Fibroblast of lung (primary cell): ENCODE data around the gene GPX1.

Experiments used
- EZH2 ChIP-seq: IDR thresholded peaks from 2 replicates; pipeline ENCODE4 v1.5.1; 2012; ENCODE audit warnings: low read length, control low read depth, mild to moderate bottlenecking; ENCODE audit errors: missing control alignments
- TF ChIP-seq, protein P1 (sequence below), 2 donors: IDR thresholded peaks in 1 of 2; conservative IDR thresholded peaks in 1 of 2; 1 replicate in 1 of 2; 2 replicates in 1 of 2; pipeline ENCODE4 v1.5.1; 2011 to 2012; ENCODE audit warnings: low read length in 2 of 2, control low read depth in 1 of 2, inconsistent platforms in 1 of 2, low read depth in 1 of 2, mild to moderate bottlenecking in 1 of 2

DNA sequence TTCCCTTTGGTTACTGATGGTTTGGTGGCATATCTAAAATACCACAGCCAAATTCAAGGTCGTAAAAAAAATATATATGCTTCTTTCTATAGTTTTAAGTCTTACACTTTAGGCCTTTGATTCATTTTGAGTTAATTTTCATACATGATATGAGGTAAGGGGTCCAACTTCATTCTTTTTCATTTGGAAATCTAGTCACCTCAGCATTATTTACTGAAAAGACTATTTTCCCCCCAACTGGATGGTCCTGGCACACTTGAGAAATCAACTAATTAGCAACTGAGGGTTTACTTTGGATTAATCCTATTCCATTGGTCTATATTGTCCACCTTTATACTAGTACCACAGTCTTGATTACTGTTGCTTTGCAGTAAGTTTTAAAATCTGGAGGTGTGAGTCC is 27.5 kb upstream of the GPX1 start:
- TF ChIP-seq, protein P1, sequence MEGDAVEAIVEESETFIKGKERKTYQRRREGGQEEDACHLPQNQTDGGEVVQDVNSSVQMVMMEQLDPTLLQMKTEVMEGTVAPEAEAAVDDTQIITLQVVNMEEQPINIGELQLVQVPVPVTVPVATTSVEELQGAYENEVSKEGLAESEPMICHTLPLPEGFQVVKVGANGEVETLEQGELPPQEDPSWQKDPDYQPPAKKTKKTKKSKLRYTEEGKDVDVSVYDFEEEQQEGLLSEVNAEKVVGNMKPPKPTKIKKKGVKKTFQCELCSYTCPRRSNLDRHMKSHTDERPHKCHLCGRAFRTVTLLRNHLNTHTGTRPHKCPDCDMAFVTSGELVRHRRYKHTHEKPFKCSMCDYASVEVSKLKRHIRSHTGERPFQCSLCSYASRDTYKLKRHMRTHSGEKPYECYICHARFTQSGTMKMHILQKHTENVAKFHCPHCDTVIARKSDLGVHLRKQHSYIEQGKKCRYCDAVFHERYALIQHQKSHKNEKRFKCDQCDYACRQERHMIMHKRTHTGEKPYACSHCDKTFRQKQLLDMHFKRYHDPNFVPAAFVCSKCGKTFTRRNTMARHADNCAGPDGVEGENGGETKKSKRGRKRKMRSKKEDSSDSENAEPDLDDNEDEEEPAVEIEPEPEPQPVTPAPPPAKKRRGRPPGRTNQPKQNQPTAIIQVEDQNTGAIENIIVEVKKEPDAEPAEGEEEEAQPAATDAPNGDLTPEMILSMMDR (conservative IDR thresholded peaks at IDR 0.05 in 1 of 2, IDR thresholded peaks at IDR 0.05 in 1 of 2; ENCODE audit: low read depth in 1 of 2, low read length in 2 of 2), result no peak
- no peak for TF ChIP-seq EZH2
